NCI-H345 treated with DMSO at 0.1 percent for 48 hours (cell line): ENCODE measurements around the gene CDH13.

Source experiments
- DNase-seq: peaks from one replicate; lab custom pipeline; 2025; ENCODE audit not compliant: unreplicated experiment; lab: John Stamatoyannopoulos, UW

The CDH13 gene

GRCh38 chr16:83533193-83533592 lies 906.4 kb downstream of the CDH13 start:
- DNase-seq = peak; percentile 59

- DNase-seq = no peak
Observed at GRCh38 chr16:83538707-83539106, 911.9 kb downstream of the CDH13 start.

GRCh38 chr16:83539736-83540490 lies 913.1 kb downstream of the CDH13 start:
- DNase-seq = no peak

GRCh38 chr16:83541231-83541630 lies 914.5 kb downstream of the CDH13 start:
- no peak for DNase-seq

- no peak for DNase-seq
Observed at GRCh38 chr16:83542491-83542890, 915.7 kb downstream of the CDH13 start.

- DNase-seq = no peak
Observed at GRCh38 chr16:83549316-83550182, 922.8 kb downstream of the CDH13 start.

GRCh38 chr16:83550183-83550569 lies 923.4 kb downstream of the CDH13 start:
- DNase-seq = no peak

GRCh38 chr16:83552228-83552627 lies 925.5 kb downstream of the CDH13 start:
- DNase-seq = no peak

- DNase-seq = no peak
Observed at GRCh38 chr16:83552930-83553329, 926.2 kb downstream of the CDH13 start.

GRCh38 chr16:83554096-83554495 lies 927.3 kb downstream of the CDH13 start:
- no peak for DNase-seq

- no peak for DNase-seq
Observed at GRCh38 chr16:83554540-83554939, 927.8 kb downstream of the CDH13 start.

- no peak for DNase-seq
Observed at GRCh38 chr16:83561876-83562275, 935.1 kb downstream of the CDH13 start.

GRCh38 chr16:83568345-83568744 lies 941.6 kb downstream of the CDH13 start:
- DNase-seq = no peak

GRCh38 chr16:83574388-83574787 lies 947.6 kb downstream of the CDH13 start:
- no peak for DNase-seq

GRCh38 chr16:83577078-83577745 lies 950.4 kb downstream of the CDH13 start:
- DNase-seq = no peak

- no peak for DNase-seq
Observed at GRCh38 chr16:83578171-83578570, 951.4 kb downstream of the CDH13 start.

- DNase-seq = no peak
Observed at GRCh38 chr16:83579027-83579426, 952.3 kb downstream of the CDH13 start.

- DNase-seq = no peak
Observed at GRCh38 chr16:83579436-83579835, 952.7 kb downstream of the CDH13 start.

GRCh38 chr16:83581082-83581481 lies 954.3 kb downstream of the CDH13 start:
- no peak for DNase-seq

GRCh38 chr16:83581994-83582747 lies 955.4 kb downstream of the CDH13 start:
- DNase-seq = no peak

GRCh38 chr16:83586036-83586435 lies 959.3 kb downstream of the CDH13 start:
- no peak for DNase-seq
